ENCODE results near the gene POLR2C.
"Not testable (repeated sequence)": the region's sequence is repeated elsewhere in the genome, so short reads cannot be mapped to it uniquely, and the experiment has no call there.

Gene POLR2C

DNA sequence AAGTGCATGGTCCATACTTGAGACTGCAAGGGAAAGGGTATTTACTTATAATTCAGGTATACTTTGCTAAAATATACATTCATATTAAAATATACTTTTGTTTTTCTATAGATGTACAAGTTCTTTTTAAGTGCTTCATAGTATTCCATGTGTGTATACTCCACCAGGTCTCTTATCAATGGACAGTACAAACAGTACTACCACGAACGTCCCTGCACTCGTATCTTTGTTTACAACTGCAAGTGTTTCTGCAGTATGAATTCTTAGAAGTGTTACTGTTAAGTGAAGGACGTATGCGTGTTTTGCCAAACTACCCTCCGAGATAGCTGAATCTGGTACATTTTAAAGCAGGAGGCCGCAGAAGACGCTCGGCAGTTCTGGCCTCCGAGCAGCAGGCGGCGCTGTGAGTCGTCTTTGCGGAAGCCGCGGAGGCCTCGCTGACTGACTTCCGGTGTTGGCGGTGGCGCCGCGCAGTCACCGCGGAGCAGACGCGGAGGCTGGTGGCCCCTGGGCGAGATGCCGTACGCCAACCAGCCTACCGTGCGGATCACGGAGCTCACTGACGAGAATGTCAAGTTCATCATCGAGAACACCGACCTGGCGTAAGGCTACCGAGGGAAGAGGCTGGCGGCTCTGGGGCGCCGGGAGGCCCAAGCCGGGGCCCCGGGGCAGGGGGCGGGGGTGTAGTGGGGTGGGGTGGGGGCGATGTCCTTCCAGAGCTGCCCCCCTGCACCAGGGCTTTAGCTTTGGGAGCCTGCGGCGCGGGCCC lies at the start of gene POLR2C:
POLR2C (plus strand) TSS at position 471 of the 769 bp plus-strand sequence; CDS start at position 517, 46 bp downstream.
- in situ Hi-C loops (cut with MboI; ENCODE audit: low sequenced_read_pairs) = no loop called here

- in situ Hi-C loops (cut with MboI; ENCODE audit: low sequenced_read_pairs) = no loop called here
Measured at GRCh38 chr16:57413301-57413730, 49.2 kb upstream of the POLR2C start.

- in situ Hi-C loops (cut with MboI; ENCODE audit: low sequenced_read_pairs) = no loop called here
Measured at GRCh38 chr16:57413733-57414132, 48.7 kb upstream of the POLR2C start.

DNA sequence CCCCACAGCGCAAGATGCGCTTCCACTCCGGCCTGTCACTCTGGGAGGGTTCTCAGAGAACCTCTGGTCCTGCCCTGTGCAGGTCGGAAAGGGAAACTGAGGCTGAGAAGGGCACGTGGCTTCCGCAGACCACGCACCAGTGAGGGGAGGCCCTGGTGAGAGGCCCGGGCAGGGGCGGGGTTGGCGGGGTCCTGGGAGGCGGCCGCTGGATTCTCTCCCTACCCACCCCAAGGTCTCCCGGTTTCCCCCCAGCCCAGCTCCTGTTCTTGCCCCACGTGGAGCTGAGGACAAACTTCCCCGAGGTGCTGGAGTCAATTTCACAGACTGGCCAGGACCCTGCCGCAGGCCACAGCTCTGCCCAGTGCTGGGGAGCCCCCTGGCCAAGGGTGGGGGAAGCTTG lies 46.4 kb upstream of the POLR2C start:
- in situ Hi-C loops (cut with MboI; ENCODE audit: low sequenced_read_pairs) = loop anchor here (5.0 kb wide), 1 partner anchor 114 kb away; no protein-coding TSS in a partner anchor

GRCh38 chr16:57419506-57419905 lies 43.0 kb upstream of the POLR2C start:
- in situ Hi-C loops (cut with MboI; ENCODE audit: low sequenced_read_pairs) = loop anchor here (5.0 kb wide), 1 partner anchor 117 kb away; no protein-coding TSS in a partner anchor

DNA sequence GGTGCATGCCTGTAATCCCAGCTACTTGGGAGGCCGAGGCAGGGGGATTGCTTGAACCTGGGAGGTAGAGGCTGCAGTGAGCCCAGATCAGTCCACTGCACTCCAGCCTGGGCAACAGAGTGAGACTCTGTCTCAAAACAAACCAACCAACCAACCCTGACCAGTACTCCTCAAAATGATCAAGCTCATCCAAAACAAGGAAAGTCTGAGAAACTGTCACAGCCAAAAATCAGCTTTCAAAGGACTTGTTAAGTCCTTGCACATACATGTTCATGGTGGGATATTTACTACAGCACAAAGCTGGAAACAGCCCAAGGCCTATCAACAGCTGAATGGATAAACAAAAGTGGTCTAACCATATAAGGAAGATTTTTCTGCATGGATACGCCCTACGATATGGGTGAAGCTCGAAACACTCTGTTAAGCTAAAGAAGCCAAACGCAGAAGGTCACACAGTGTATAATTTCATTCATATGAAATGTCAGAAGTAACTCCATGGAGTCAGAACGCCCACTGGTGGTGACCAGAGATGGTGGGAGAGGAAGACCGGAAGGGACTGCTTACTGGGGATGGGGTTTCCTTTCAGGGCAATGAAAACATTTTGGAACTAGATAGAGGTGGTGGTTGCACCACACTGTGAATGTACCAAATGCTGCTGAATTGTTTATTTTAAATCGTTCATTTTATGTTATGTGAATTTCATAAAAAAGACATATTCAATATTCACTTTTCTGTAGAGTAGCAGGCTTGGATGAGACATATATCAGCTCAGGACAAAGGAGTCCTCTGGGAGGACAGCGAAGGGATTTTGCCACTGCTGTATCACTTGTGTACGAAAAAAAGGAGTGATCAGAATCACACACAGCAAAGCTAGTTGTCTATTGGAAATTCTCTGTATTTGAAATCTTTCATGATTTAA lies 40.2 kb upstream of the POLR2C start:
- in situ Hi-C loops (cut with MboI; ENCODE audit: low sequenced_read_pairs) = no loop called here

- in situ Hi-C loops (cut with MboI; ENCODE audit: low sequenced_read_pairs) = no loop called here
Measured at GRCh38 chr16:57423152-57423551, 39.3 kb upstream of the POLR2C start.

DNA sequence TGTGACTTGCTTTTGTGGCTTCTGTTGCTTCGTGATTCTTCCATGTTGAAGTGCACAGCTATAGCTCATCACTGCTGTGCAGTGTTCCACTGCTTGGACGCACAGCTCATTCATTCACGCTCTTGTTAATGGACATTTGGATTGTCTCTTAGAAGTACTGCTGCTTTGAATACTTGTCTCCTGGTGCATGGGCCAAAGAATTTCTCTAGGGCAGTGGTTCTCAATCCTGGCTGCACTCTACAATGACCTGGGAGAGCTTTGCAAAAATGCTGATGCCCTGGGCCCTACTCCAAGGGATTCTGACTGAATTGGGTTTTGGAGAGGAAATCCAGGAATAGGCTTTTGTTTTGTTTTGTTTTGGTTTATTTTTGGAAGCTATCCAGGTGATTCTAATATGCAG lies 37.9 kb upstream of the POLR2C start:
- in situ Hi-C loops (cut with MboI; ENCODE audit: low sequenced_read_pairs) = no loop called here

- in situ Hi-C loops (cut with MboI; ENCODE audit: low sequenced_read_pairs) = no loop called here
Measured at GRCh38 chr16:57426356-57426755, 36.1 kb upstream of the POLR2C start.

DNA sequence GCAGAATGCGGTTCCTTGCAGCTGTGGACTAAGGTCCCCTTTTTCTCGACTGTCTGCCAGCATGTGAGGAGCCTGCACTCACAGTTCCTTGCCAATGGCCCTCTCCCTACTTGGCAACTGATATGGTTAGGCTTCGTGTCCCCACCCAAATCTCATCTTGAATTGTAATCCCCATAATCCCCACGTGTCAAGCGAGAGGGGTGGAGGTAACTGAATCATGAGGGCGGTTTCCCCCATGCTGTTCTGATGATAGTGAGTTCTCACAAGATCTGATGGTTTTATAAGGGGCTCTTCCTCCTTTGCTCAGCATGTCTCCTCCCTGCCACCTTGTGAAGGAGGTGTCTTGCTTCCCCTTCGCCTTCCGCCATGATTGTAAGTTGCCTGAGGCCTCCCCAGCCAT lies 35.2 kb upstream of the POLR2C start:
- in situ Hi-C loops (cut with MboI; ENCODE audit: low sequenced_read_pairs) = no loop called here

DNA sequence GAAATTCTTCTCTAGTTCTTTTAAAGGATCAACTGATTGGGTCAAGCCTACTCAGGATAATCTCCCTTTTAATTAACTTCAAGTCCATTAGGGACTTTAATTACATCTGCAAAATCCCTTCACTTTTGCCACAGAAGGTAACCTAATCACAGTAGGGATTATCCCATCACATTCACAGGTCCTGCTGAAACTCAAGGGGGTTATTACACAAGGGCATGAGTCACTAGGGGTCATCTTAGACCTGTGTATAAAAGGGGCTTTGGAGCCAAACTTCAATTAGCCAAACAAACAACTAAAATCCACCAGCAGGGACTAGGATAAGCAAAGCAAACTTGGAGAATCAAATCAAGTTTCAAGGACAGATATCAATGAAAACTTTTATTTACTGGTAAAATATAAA lies 34.7 kb upstream of the POLR2C start:
- in situ Hi-C loops (cut with MboI; ENCODE audit: low sequenced_read_pairs) = no loop called here

GRCh38 chr16:57430955-57431354 lies 31.5 kb upstream of the POLR2C start:
- in situ Hi-C loops (cut with MboI; ENCODE audit: low sequenced_read_pairs) = no loop called here

DNA sequence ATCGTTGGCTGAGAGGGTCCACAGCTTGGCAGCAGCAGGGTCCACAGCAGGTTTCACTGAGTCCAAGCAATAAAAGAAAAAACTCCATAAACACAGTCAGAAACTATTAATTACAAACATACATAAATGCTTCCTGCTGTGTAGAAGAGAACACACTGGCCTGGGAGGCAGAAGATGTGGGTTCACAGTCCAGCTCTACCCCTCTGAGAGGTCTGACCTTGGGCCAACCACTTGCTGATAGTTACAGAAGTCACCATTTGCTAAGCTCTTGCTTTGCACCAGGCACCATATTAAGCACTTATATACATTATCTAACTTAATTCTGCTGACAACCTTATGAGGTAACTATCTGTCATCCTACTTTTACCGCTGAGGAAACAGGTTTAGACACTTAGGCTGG lies 30.0 kb upstream of the POLR2C start:
- in situ Hi-C loops (cut with MboI; ENCODE audit: low sequenced_read_pairs) = no loop called here

- in situ Hi-C loops (cut with MboI; ENCODE audit: low sequenced_read_pairs) = no loop called here
Measured at GRCh38 chr16:57432989-57433388, 29.5 kb upstream of the POLR2C start.

DNA sequence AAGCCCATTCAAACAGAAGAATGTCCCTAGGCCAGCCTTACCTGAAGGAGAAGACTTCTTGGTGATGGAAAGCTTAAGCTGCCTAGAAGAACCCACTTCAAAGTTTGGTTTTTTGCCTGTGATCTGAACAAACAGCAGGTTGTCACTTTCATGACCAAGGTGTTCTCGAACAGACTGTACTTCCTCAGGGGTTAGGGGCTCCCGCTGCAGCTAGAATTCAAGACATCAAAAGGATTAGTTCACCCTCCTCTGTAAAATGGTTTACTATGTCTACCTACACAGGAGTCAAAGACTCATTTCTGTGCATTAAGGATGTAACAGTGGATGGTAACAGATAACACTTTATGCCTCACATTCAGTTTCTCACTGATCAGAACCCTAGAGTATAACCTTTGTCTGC lies 28.5 kb upstream of the POLR2C start:
- in situ Hi-C loops (cut with MboI; ENCODE audit: low sequenced_read_pairs) = no loop called here

GRCh38 chr16:57435838-57436237 lies 26.6 kb upstream of the POLR2C start:
- in situ Hi-C loops (cut with MboI; ENCODE audit: low sequenced_read_pairs) = no loop called here

DNA sequence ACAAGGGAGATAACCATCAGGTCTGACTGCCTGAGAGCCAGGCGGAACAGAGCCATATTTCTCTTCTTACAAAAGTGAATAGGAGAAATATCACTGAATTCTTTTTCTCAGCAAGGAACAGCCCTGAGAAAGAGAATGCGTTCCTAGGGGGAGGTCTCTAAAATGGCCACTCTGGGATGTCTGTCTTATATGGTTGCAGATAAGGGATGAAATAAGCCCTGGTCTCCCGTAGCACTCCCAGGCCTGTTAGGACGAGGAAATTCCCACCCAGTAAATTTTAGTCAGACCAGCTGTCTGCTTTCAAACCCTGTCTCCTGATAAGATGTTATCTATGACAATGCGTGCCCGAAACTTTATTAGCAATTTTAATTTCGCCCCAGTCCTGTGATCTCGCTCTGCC lies 22.5 kb upstream of the POLR2C start:
- in situ Hi-C loops (cut with MboI; ENCODE audit: low sequenced_read_pairs) = not testable (repeated sequence)

GRCh38 chr16:57440551-57440950 lies 21.9 kb upstream of the POLR2C start:
- in situ Hi-C loops (cut with MboI; ENCODE audit: low sequenced_read_pairs) = not testable (repeated sequence)

- in situ Hi-C loops (cut with MboI; ENCODE audit: low sequenced_read_pairs) = no loop called here
Measured at GRCh38 chr16:57444711-57445110, 17.8 kb upstream of the POLR2C start.

DNA sequence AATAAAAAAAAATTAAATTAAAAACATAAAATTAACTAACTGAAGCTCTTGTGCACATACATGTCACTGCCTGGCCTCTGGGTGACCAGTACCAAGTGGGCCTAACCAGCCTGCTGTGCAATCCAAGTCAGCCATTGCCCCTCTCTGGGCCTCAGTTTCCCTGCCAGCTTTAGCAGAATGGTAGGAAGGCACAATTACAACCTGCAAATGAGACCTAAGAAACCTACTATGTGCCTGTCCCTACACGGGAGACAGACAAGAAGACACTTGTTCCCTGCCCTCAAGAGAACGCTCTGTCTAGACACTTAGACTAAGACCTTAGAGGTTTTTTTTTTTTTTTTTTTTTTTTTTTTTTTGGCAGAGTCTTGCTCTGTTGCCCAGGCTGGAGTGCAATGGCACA lies 17.0 kb upstream of the POLR2C start:
- in situ Hi-C loops (cut with MboI; ENCODE audit: low sequenced_read_pairs) = no loop called here

- in situ Hi-C loops (cut with MboI; ENCODE audit: low sequenced_read_pairs) = no loop called here
Measured at GRCh38 chr16:57446531-57447185, 15.8 kb upstream of the POLR2C start.

Data from HL-60/S4 treated with retinoic acid at 250 ng/mL for 4 days and 3 days (cell line).